NCI-H2107 (cell line): ENCODE data around the gene DLGAP1.
"Not testable (repeated sequence)": the region's sequence is repeated elsewhere in the genome, so short reads cannot be mapped to it uniquely, and the experiment has no call there.

Experiments used
- DNase-seq: peaks from one replicate; lab custom pipeline; 2025; lab: John Stamatoyannopoulos, UW

Gene DLGAP1

DNA sequence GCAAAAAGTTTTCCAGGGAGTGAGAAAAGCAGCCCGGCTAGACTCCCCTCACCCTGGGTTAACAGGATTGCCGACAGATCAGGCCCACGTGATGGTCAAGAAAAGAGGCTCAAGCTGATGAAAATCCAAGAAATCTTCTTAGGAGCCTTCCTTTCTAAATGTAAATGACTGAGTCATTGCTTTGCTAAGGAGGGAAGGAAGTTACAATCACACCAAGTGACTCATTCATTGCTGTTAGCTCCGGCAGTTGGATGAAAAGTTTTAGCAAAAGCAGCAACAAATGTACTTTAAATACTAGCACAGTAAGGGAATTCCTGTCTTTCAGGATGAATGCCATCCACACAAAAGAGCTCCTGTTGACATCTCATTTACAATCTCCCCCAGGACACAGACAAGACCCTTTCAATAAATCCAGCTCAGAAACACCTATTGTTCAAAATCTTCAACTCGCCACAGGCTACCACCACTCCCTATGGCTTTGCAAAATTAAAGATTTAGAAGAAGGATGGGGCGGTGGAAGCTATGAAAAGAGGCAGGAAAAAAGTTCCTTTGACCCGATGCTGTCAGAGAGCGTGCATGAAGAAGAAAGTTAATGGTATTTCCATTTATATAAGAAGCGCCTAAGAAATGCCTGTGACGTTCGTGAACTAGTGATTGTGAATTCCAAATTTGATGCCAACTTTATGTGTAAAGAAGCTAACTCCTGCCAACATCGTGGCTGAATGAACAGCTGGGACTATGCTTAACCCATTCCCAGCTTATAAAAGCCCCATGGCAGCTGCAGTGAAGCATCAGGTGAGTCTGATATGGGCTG, 851.5 kb downstream of the DLGAP1 start:
- DNase-seq, result no peak

DNA sequence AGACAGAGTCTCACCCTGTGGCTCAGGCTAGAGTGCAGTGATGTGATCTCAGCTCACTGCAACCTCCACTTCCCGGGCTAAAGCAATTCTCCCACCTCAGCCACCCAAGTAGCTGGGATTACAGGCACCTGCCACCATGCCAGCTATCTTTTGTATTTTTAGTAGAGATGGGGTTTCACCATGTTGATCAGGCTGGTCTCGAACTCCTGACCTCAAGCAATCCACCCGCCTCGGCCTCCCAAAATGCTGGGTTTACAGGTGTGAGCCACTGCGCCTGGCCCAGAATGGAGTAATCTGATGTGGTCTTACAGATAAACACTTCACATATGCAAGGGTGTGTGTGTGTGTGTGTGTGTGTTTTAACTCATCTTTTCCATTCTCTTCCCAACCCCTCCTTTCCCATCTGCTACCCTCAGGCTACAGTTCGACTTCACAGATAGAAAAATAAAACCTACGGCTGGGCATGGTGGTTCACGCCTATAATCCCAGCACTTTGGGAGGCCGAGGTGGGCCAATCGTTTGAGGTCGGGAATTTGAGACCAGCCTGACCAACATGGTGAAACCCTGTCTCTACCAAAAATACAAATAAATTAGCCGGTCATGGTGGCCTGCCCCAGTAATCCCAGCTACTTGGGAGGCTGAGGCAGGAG, 853.9 kb downstream of the DLGAP1 start:
- not testable (repeated sequence) for DNase-seq

DNA sequence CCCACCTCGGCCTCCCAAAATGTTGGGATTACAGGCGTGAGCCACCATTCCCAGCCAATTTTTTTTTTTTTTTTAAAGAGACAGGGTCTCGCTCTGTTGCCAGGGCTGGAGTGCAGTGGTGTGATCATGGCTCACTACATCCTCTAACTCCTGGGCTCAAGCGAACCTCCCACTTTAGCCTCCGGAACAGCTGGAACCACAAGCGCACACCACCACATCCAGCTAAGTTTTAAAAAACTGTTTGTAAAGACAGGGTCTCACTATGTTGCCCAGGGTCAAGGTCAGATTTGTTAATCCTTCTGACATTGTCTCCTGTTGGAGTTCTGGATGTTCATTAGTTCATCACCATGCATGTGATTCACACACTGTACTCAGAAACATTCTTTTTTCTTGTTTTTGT, 855.2 kb downstream of the DLGAP1 start:
- DNase-seq, result no peak

DNA sequence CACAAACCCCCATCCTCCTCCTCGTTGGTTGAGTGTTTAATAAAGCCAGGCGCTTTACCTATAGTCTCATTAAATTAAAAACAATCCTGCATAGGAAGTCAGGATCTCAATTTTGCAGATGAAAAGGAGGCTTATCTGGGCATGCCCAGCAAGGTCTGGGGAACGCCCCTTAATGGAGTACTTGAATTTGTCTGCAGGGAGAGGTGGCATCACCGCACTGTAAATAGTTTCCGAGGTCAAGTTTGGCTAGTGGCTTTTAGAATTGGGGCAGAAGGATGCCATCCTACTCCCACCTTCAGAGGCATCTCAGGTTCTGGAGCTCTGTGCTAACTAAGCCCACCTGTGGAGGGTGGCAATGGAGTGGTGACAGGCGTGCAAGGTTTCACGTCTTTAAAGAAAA, 855.9 kb downstream of the DLGAP1 start:
- no peak for DNase-seq

DNA sequence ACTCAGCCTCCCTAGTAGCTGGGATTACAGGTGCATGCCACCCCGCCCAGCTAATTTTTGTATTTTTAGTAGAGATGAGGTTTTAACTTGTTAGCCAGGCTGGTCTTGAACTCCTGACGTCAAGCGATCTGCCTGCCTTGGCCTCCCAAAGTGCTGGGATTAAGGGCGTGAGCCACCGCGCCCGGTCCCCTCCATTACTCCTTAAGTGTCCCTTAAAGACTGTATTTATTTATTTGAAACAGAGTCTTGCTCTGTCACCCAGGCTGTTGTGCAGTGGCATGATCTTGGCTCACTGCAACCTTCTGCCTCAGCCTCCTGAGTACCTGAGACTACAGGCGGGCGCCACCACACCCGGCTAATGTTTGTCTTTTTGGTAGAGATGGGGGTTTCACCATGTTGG, 856.5 kb downstream of the DLGAP1 start:
- DNase-seq, result no peak

DNA sequence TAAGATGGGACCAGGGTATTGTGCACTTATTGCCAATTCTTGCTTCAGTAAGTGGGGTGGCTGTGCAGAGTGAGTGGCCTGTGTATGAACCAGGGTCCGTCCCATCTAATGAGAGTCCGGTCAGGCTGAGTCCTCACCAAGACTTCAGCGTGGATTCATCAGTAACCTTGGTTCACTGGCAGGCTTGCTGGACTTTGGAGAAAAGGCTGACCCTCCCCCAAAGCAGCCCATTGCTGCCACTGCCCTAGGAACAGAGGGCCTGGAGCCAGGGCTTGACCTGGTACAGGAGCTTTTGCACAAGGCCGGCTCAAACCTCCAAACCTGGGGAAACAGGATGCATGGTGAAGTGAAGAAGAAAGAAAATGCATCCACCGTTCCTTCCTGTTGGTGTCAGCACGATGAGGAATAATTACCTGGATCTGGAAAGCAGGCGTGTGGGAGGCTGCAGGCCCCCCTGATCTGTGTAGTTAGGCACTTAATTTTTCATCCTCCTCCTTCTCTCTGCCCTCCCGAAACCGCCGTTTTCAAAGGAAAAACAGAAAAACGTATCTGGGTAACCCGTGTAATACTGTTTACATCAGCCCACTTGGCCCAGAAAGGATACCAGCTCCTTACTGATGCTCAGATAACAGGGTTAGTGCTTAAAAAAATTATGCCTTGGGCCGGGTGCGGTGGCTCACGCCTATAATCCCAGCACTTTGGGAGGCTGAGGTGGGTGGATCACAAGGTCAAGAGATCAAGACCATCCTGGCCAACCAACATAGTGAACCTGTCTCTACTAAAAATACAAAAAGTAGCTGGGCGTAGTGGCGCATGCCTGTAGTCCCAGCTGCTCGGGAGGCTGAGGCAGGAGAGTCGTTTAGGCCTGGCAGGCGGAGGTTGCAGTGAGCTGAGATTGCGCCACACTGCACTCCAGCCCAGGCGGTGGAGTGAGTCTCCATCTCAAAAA, 857.4 kb downstream of the DLGAP1 start:
- no peak for DNase-seq

DNA sequence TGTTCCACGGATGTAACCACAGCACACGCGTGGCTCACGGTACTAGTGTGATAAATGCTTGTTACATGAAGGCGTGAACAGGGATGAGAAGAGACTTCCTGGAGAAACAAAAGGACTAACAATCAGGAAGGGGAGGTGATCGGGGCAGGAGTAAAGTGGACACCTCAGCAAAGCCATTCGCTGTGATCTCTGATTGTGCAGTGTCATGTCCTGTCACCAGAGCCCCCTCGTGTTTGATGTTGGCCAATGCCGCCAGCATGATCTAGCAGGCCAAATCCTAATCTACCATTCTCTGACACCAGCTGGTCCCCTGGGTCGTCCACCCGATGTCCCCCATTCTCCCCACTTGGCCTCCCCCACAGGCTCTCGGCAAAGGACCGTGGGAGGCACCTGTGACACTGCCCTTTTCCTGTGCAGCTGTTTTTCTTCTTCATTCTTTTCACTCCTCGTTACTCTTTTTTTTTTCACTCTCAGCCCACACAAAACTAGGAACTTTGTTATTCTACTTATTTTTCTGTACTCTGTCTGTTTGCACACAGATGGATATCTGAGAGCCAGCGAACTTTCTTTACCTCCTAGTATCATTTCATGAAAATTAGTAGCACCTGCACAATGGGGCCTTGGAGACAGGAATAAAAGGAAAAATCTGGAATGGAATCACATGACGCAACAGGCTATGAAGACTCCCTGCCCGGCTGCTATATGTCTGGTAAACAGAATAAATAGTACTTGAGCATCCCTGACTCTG, 858.3 kb downstream of the DLGAP1 start:
- DNase-seq, result no peak

DNA sequence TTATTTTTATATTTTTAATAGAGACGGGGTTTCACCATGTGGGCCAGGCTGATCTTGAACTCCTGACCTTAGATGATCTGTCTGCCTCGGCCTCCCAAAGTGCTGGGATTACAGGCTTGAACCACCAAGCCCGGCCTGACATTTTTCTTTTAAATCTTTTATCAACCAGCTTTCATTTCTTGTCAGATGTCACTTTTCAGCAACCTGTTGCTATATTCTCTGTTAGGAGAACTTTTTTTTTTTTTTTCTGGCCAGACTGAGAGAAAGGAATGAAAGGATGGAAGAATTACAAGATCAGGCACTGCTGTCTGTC, 858.8 kb downstream of the DLGAP1 start:
- DNase-seq, result no peak

DNA sequence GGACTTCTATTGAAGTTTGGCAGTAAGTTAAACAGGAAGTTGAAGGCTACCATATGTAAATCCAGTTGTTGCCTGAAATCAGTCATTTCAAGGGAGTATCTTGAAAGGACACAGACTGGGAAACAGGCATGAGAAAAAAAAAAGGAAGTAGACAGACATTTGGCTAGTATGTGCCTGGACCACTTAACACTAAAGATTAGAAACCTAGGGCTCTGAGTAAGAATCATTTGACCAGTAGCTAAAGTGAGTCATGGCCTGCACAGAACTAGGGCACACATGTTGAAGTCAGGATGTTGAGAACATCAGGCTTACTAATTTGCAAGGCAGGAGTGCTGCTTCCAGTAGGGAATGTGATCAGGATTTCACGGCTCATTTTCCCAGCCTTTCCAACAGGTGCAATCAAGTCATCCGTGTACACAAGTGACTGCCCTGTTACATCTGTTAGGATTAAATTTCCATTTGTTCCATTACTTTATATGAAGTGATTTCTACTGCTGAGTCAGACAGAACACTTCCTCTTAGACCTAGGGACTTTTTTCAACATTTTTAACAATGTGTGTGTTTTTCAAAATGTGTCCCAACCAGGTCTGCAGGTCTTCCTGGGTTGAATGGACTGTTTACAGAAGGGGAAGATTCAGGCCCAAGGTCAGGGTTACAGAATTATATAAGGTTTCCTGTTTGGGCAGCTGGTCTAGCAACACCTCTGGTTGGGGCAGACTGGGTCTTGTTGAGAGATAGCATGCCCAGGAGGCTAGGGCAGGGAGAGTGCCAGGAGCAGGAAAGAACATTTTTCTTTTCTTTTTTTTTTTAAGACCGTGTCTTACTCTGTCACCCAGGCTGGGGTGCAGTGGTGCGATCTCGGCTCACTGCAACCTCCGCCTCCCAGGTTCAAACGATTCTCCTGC, 859.5 kb downstream of the DLGAP1 start:
- peak; percentile 32 for DNase-seq

DNA sequence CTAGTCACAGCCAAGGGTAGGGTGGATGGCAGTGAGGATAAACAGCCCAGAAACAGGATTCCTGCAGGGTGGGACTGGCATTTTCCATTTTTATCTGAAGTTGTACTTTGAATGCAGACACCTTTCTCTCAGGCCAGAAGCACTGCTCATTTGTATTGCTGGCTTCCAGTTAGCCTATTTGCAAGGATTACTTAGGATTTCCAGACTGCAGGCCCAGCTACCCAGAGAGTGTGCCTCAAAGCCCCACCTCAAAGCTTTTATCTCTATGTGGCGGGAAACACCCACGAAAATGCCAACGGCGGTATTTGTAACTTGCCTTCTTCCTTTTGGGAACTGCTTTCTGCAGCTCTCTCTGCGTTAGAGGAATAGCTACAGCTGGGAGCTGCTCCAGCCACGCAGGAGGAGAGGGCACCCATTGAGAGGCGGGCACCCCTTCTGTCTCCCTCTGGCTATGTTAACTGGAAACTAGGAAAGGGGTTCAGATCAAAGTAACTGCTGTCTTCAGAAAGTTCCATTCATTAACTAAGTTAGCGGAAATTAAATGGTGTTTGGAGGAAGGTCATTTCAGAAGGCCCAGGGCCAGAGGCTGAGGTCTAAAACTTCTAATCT, 860.2 kb downstream of the DLGAP1 start:
- no peak for DNase-seq

DNA sequence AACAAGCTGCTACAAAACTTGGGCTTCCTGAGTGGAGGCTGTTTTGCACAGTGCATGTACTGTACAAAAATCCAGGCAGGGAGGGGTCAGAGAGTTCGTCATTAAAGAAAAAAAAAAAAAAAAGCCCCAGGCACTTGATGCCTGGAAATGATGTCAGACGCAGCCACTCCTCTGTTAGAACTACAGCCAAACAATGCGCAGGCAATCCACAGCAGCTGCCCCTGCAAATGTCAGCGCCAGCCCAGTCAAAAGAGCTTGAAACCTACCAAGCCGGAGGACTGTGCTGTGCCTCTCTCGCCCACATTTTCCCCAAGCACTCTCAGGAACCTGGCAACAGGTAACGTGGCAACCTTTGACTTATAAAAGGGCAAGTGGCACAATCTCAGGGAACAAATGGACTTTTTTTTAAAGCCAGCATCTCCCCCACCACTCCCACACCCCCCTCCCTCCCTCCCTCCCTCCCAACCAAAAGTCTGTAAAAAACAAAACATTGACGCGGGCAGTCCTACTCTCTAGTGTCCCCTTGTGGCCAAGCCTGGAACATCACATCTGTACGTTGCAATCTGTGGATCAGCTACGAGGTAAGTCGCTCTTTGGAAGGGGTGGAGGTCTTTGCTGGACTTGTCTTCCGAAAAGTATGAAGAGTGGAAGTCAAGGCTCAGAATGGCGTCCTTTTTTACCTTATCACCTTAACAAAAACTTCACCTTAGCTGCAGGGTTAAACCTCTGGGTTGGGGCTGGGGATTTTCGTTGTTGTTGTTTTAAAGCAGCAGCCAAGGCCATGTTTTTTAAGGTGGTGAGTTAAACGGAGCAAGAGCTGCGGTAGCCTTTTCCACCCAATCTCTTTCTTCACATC, 861.0 kb downstream of the DLGAP1 start:
- DNase-seq, result peak; percentile 76

DNA sequence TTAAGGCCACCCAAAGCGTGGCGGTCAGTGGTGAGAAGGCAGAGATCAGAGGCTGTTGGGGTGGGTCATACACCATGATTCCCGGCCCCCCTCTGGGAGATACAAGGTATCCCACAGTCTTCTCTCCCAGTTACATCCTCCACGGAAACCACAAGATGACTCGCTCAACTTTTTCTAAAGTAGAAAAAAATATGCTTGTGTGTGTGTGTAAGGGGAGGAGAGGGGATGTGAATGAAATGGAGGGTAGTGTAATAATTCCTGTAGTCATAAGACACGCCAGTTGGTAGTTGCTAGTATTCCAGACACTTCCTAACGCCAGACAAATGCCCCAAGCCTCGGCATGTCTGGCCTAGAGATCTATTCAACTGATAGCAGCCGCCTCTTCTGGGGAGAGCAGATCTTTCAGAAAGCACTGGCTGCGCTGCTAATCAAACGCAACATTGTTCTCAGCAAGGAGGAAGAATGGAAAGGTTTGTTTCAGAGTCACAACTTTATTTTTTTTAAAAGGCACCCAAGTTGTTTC, 861.7 kb downstream of the DLGAP1 start:
- DNase-seq, result no peak

DNA sequence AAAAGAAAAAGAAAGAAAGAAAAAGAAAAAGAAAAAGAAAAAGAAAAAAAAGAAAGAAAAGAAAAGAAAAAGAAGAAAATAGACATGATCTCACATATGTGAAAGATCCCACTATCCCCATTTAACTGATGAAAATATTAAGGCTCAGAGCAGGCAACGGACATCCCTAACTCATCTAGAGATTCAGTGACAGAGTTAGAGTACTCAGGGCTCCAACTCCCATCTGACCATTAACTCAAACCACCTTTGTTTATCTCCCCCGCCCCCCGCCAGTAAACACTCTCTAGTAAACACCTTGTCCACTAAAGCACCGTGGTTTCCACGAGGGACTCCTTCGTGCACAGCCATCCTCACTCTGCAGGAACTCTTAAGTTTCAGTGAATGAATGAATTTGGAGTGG, 862.2 kb downstream of the DLGAP1 start:
- no peak for DNase-seq

DNA sequence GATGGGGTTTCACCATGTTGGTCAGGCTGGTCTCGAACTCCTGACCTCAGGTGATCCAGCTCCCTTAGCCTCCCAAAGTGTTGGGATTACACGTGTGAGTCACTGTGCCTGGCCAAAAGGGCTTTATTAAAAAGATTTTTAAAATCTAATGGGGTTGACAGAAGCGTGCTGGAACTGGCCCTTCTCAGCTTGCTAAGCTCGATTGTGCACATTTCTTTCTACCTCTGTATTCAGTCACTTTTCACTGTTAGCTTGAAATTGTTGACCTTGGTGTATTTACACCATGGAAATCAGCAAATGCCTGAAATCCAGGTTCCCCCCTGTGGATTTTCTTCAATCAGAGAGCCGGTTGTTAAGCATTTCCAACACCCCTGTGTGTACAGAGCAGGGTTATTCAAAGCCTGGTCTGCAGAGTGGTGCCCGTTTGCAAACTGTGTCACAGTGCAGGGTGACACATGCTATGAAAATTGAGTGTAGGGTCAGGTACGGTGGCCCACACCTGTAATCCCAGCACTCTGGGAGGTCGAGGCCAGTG, 864.9 kb downstream of the DLGAP1 start:
- DNase-seq, result no peak

DNA sequence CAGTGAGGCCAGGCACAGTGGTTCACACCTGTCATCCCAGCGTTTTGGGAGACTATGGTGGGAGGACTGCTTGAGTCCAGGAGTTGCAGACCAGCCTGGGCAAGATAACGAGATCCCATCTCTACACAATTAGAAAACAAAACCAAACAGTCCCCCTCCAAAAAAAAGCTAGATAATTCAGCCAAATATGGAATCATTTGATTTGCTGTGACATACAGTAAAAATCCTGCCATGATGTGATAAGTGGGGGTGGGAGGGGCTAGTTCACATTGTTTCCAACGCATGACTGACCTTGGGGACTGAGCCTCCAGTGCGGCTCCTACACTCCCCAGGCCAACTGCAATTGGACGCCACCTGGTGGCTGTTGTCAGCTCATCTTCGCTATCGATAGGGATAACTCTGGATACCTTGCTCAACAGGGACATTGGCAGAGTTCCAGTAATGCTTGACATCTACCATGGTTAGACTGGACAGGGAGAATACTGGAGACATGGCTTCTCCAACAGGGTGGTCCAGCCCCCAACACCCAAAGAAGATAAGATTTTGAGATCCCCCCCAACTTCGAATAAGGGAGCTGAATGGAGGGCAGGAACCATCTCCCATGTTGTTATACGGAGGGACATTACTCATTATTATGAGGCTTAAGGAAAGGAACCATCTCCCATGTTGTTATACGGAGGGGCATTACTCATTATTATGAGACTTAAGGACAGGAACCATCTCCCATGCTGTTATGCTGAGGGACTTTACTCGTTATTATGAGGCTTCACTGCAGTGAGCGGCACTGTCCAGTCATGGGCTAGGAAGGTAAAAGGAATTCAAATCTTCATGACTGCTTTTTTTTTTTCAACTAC, 869.2 kb downstream of the DLGAP1 start:
- DNase-seq, result peak; percentile 48

DNA sequence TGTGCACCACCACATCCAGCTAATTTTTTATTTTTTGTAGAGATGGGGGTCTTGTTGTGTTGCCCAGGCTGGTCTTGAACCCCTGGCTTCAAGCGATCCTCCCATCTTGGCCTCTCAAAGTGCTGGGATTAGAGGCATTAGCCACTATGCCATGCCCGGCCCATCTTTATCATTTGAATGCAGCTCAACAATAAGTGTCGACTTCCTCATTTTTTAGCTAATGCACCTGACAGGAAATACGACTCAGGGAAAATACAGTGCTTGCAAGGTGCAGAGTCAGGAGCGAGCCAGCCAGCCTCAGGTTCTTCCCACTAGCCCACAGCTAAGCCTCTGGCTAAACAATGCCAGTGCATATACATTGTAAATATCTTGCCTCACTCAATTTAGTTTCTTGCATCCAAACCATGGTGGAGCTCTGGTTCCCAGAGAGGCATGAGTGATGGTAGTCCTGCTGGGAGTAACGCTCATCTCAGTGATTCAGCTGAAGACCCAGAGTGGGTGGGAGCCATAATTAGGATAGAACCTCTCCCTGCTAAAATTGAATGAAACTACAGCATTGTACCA, 870.1 kb downstream of the DLGAP1 start:
- DNase-seq, result no peak

DNA sequence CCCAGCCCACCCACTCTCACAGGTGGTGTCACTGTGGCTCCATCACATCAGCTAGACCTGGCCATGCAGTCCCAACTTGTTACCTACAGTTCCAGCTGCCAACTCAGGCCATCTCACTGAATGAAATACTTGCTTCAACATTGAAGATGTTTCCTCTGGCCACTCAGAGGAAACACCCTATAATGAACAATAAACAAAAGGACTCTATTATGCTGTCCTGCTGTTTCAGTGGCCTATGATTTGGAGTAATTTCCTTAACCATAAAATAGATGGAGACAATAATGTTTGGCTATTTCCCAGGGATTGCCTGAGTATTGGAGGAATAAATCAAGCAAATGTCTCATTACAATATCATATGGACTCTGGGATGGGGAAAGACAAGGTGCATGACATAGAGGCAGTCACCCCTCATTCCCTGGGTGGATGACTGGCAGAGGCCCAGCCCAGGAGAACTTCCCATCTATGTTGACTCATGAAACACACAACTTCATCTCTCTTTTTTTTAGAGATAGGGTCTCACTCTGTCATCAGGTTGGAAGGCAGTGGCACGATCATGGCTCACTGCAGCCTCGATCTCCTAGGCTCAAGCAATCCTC, 870.7 kb downstream of the DLGAP1 start:
- DNase-seq, result no peak
